Measurements from ENCODE around the gene HMGN2. TPM values are rescaled to one million over a fixed set of nuclear protein-coding genes. Genes with fewer than 3 reads are reported as not detected.

HMGN2 gene
- total RNA-seq, 1 donor from 2014 or later: 158 TPM

GRCh38 chr1:26520339-26520738, 48.1 kb downstream of the HMGN2 start:
- Histone ChIP-seq H3K36me3 (no peaks in the 10 kb centered on the region), H3K4me3 (no peak overlapping the region), H3K27me3 (ENCODE audit: low read depth) (peaks cover 40% of the 10 kb centered on the region), H3K4me1 (peaks cover 4% of the 10 kb centered on the region), H3K9me3 (replicated peaks) (no peaks in the 10 kb centered on the region), H3K27ac (replicated peaks) (no peak overlapping the region)
- no peak for TF ChIP-seq CTCF (IDR thresholded peaks at IDR 0.05; ENCODE audit: borderline replicate concordance)
- no peak for DNase-seq
- intact Hi-C loops (cut with micrococcal nuclease): no loop called here

DNA sequence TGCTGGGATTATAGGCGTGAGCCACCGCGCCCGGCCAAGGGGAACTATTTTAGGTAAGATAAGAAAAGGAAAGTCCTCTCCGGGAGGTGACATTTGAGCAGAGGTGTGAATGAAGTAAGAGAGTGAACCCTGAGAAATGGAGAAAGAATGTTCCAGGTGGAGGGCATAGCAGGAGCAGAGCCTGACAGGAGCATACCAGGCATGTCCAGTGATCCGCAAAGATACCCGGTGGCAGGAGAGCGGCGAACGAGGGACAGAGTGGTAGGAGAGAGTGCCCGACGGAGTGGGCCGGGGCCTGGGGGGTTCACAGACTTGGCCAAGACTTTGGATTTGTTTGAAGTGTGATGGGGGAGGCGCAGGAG, 49.4 kb downstream of the HMGN2 start:
- no peaks in the 10 kb centered on the region for H3K36me3 ChIP-seq
- H3K9me3 ChIP-seq (replicated peaks): no peaks in the 10 kb centered on the region
- H3K27ac ChIP-seq (replicated peaks): no peak overlapping the region
- H3K27me3 ChIP-seq (ENCODE audit: low read depth): peaks cover 50% of the 10 kb centered on the region
- TF ChIP-seq CTCF (IDR thresholded peaks at IDR 0.05; ENCODE audit: borderline replicate concordance): no peak
- no peak overlapping the region for H3K4me3 ChIP-seq
- no peak for DNase-seq
- intact Hi-C loops (cut with micrococcal nuclease): no loop called here
- peaks cover 4% of the 10 kb centered on the region for H3K4me1 ChIP-seq

GRCh38 chr1:26522073-26522472, 49.8 kb downstream of the HMGN2 start:
- no peak overlapping the region for H3K4me3 ChIP-seq
- no peak for TF ChIP-seq CTCF (IDR thresholded peaks at IDR 0.05; ENCODE audit: borderline replicate concordance)

DNA sequence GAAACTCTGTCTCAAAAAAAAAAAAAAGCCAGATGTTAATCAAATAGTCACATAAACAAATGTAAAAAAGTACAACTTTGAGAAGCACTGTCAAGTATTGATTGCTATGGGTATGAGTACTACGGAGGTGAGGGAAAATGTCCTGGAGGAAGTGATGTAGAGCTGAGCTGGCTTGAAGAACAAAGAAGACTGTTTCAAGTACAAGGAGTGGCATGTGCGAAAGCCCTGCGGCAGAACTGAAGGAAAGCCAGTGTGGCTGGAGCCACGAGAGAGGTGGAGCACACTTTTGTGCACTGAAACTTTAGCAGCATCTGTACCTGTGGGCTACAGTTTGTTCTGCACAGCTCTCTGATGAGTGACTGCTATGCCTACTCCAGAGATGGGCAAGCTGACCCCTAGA, 51.9 kb downstream of the HMGN2 start:
- no peak overlapping the region for H3K27ac ChIP-seq (replicated peaks)
- no peaks in the 10 kb centered on the region for H3K9me3 ChIP-seq (replicated peaks)
- H3K27me3 ChIP-seq (ENCODE audit: low read depth): peaks cover 50% of the 10 kb centered on the region
- no peak overlapping the region for H3K4me3 ChIP-seq
- no peak for TF ChIP-seq CTCF (IDR thresholded peaks at IDR 0.05; ENCODE audit: borderline replicate concordance)
- no peaks in the 10 kb centered on the region for H3K36me3 ChIP-seq
- no peak for DNase-seq
- intact Hi-C loops (cut with micrococcal nuclease): no loop called here
- peaks cover 5% of the 10 kb centered on the region for H3K4me1 ChIP-seq

More at GRCh38 chr1:26522073-26522472, 49.8 kb downstream of the HMGN2 start:
- DNase-seq: no peak
- peaks cover 50% of the 10 kb centered on the region for H3K27me3 ChIP-seq (ENCODE audit: low read depth)
- no peaks in the 10 kb centered on the region for H3K36me3 ChIP-seq
- H3K9me3 ChIP-seq (replicated peaks): no peaks in the 10 kb centered on the region
- peaks cover 4% of the 10 kb centered on the region for H3K4me1 ChIP-seq
- no peak overlapping the region for H3K27ac ChIP-seq (replicated peaks)
- intact Hi-C loops (cut with micrococcal nuclease): no loop called here

Other genes starting within 250 kb of the HMGN2 start
- 71.2 TPM for gene CEP85, start 238.2 kb upstream of the HMGN2 start, total RNA-seq
- gene SH3BGRL3, start 192.4 kb upstream of the HMGN2 start, total RNA-seq: 32.1 TPM
- 11.6 TPM for gene UBXN11, start 165.8 kb upstream of the HMGN2 start, total RNA-seq
- gene CD52, start 154.5 kb upstream of the HMGN2 start, total RNA-seq: 2.4 TPM
- gene CRYBG2, start 118.3 kb upstream of the HMGN2 start, total RNA-seq: not detected
- gene ZNF683, start 99.7 kb upstream of the HMGN2 start, total RNA-seq: not detected
- not detected for gene LIN28A, start 61.6 kb upstream of the HMGN2 start, total RNA-seq
- 27.9 TPM for gene DHDDS, start 40.1 kb upstream of the HMGN2 start, total RNA-seq
- gene RPS6KA1, start 57.3 kb downstream of the HMGN2 start, total RNA-seq: 4.9 TPM
- gene ARID1A, start 223.6 kb downstream of the HMGN2 start, total RNA-seq: 31.7 TPM

All from left ventricle myocardium inferior (tissue), 1 donor.